HepG2 (cell line): ENCODE data around the gene MRPL30. TPM values are rescaled to one million over a fixed set of nuclear protein-coding genes. Genes with fewer than 3 reads are reported as not detected.

Experiments used
- ATF5 ChIP-seq: sonication (generic); formaldehyde crosslinking; IDR thresholded peaks from 2 replicates; pipeline ENCODE4 v1.4.0; 2020; ENCODE audit warnings: mild to moderate bottlenecking, low read depth, missing genetic modification reagents
- ATF7 ChIP-seq, 2 experiments: fragments of 450-650 bp in 1 of 2; sonication (generic) in 1 of 2; formaldehyde crosslinking in 1 of 2; IDR thresholded peaks; 2 replicates each; pipeline versions ENCODE4 v1.4.0 to v1.6.1; 2016 to 2020; ENCODE audit warnings: antibody characterized with exemption in 1 of 2, mild to moderate bottlenecking in 1 of 2, missing genetic modification reagents in 1 of 2
- CHD2 ChIP-seq: IDR thresholded peaks from 2 replicates; pipeline ENCODE4 v1.6.1; 2011; ENCODE audit warnings: low read depth, low read length, improper control_type of control experiment
- EED ChIP-seq: sonication (generic); formaldehyde crosslinking; IDR thresholded peaks from 2 replicates; pipeline ENCODE4 v1.5.0; 2020; ENCODE audit warnings: mild to moderate bottlenecking, missing genetic modification reagents
- GABPB1 ChIP-seq: IDR thresholded peaks from 2 replicates; pipeline ENCODE4 v1.6.1; 2016; ENCODE audit warnings: mild to moderate bottlenecking, missing genetic modification reagents, moderate library complexity, missing compliant biosample characterization
- ZHX2 ChIP-seq, 2 experiments: sonication (generic) in 1 of 2; formaldehyde crosslinking in 1 of 2; IDR thresholded peaks; 2 replicates each; pipeline versions ENCODE4 v1.6.1 to v1.9.0; 2014 to 2022; ENCODE audit warnings: antibody characterized with exemption in 1 of 2, borderline replicate concordance in 1 of 2, inconsistent platforms in 1 of 2, low read depth in 1 of 2, missing genetic modification reagents in 1 of 2
- ZNF501 ChIP-seq: sonication (generic); formaldehyde crosslinking; IDR thresholded peaks from 2 replicates; pipeline ENCODE4 v1.5.1; 2020; ENCODE audit warnings: mild to moderate bottlenecking, moderate library complexity, missing genetic modification reagents
- ZNF558 ChIP-seq: sonication (generic); formaldehyde crosslinking; IDR thresholded peaks from 2 replicates; pipeline ENCODE4 v1.9.0; 2022; ENCODE audit warnings: mild to moderate bottlenecking, missing genetic modification reagents, borderline replicate concordance
- ZNF580 ChIP-seq: IDR thresholded peaks from 2 replicates; pipeline ENCODE4 v1.6.1; 2016; ENCODE audit warnings: low read depth, borderline replicate concordance
- ZNF646 ChIP-seq: sonication (generic); formaldehyde crosslinking; IDR thresholded peaks from 2 replicates; pipeline ENCODE4 v1.9.0; 2021; ENCODE audit warnings: mild to moderate bottlenecking, missing genetic modification reagents
- ZNF777 ChIP-seq: sonication (generic); formaldehyde crosslinking; IDR thresholded peaks from 2 replicates; pipeline ENCODE4 v1.4.0; 2020; ENCODE audit warnings: missing genetic modification reagents
- ZSCAN25 ChIP-seq: sonication (generic); formaldehyde crosslinking; IDR thresholded peaks from 2 replicates; pipeline ENCODE4 v1.8.0; 2022; ENCODE audit warnings: mild to moderate bottlenecking, missing genetic modification reagents
- ZSCAN30 ChIP-seq: sonication (generic); formaldehyde crosslinking; IDR thresholded peaks from 2 replicates; pipeline ENCODE4 v1.5.0; 2020; ENCODE audit warnings: mild to moderate bottlenecking, missing genetic modification reagents
- polyA plus RNA-seq, 8 experiments: library from polyadenylated mRNA; depleted of rRNA in 3 of 8; stranded (reverse) in 7 of 8; unstranded in 1 of 8; fragments of >200 nt; fragmentation: Illumina TruSeq in 4 of 8; extraction: Trizol in 4 of 8; gene quantifications; 2 replicates each; pipeline versions ENCODE4 v1.2.1 to v1.2.3, GENCODE V29; 2011 to 2016; ENCODE audit warnings: low read depth in 4 of 8, missing spikeins in 1 of 8, mixed read lengths in 1 of 8; ENCODE audit not compliant: insufficient read depth in 1 of 8
- total RNA-seq, 5 experiments: library from RNA; depleted of rRNA; stranded (reverse); fragments of >200 nt; fragmentation: Illumina TruSeq; extraction: Trizol; gene quantifications; 2 replicates each; pipeline ENCODE4 v1.2.3, GENCODE V29; 2016; ENCODE audit warnings: low read depth in 1 of 5

The MRPL30 gene
- total and polyA plus RNA-seq, 2 of the 13 experiments (the other 11 are each of a cell fraction or from before 2014, with no cell fraction given): 30.2 to 75.3 TPM

GRCh38 chr2:99141110-99142108, 39.6 kb upstream of the MRPL30 start, which contains the start of gene C2orf15 (continued):
- no peak for TF ChIP-seq ZNF646
- TF ChIP-seq ZHX2 (IDR thresholded peaks at IDR 0.05; ENCODE audit: low read depth): peak; percentile 29; the same call in 1 of the 2 replicates
- TF ChIP-seq ZHX2 (CRISPR knock-in tag; IDR thresholded peaks at IDR 0.05; ENCODE audit: borderline replicate concordance): 0 out of 2 replicates have a peak, but pooled peaks have one; percentile 71
- peak; percentile 97 for TF ChIP-seq ZNF501 (CRISPR knock-in tag)
- TF ChIP-seq CHD2: peak; percentile 85
- peak; percentile 41; the same call in 1 of the 2 replicates for TF ChIP-seq ZSCAN30 (CRISPR knock-in tag)
- peak; percentile 81 for TF ChIP-seq ZNF777 (CRISPR knock-in tag)
- TF ChIP-seq ZNF558 (CRISPR knock-in tag): peak; percentile 65; the same call in 1 of the 2 replicates
- TF ChIP-seq EED (CRISPR knock-in tag): peak; percentile 86; the same call in 1 of the 2 replicates
- TF ChIP-seq GABPB1 (CRISPR knock-in tag): peak; percentile 86
- peak; percentile 81; the same call in 1 of the 2 replicates for TF ChIP-seq ZNF580 (CRISPR knock-in tag)
- TF ChIP-seq ATF7 (IDR thresholded peaks at IDR 0.05): no peak
- TF ChIP-seq ATF7 (CRISPR knock-in tag; IDR thresholded peaks at IDR 0.05): peak; percentile 47
- no peak for TF ChIP-seq ZSCAN25 (CRISPR knock-in tag)
- TF ChIP-seq ATF5 (CRISPR knock-in tag): peak; percentile 65; the same call in 1 of the 2 replicates
